GM20000 (cell line): ENCODE data around the gene SH3GL3.

Experiments
- DNase-seq: peaks from one replicate; pipeline ENCODE4 v3.0.0; 2012; ENCODE audit warnings: low spot score
- TF ChIP-seq, protein P1 (sequence below): IDR thresholded peaks from 2 replicates; pipeline ENCODE4 v1.5.1; 2012; ENCODE audit warnings: mild to moderate bottlenecking, control low read depth; ENCODE audit errors: extremely low read depth, missing control alignments

The SH3GL3 gene

DNA sequence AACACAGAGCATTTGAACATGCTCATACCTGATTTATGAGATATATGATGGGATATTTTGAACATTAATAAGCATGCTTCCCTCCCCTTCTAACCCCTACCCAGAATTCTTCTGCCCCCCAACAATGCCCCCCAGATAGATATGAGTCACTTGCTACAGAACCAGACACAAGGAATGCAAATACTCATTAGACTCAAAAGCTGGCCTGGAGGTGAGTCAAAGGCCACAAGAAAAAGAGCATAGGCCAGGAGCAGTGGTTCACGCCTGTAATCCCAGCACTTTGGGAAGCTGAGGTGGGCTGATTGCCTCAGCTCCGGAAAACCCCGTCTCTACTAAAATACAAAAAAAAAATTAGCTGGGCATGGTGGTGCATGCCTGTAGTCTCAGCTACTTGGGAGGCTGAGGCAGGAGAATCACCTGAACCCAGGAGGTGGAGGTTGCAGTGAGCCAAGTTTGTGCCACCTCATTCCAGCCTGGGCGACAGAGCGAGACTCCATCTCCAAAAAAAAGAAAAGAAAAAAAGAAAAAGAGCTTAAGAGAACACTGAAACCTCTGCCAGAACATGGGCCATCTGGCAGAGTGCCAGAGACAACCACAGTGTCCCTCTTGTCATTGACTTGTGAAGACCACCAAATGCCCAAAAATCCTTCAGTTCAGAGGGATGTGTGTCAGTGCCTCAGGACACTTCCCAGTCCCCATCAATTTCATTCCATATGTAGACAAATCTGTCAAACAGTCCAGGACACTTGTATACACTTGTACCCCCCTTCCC is 3.9 kb upstream of the SH3GL3 start:
- TF ChIP-seq, protein P1, sequence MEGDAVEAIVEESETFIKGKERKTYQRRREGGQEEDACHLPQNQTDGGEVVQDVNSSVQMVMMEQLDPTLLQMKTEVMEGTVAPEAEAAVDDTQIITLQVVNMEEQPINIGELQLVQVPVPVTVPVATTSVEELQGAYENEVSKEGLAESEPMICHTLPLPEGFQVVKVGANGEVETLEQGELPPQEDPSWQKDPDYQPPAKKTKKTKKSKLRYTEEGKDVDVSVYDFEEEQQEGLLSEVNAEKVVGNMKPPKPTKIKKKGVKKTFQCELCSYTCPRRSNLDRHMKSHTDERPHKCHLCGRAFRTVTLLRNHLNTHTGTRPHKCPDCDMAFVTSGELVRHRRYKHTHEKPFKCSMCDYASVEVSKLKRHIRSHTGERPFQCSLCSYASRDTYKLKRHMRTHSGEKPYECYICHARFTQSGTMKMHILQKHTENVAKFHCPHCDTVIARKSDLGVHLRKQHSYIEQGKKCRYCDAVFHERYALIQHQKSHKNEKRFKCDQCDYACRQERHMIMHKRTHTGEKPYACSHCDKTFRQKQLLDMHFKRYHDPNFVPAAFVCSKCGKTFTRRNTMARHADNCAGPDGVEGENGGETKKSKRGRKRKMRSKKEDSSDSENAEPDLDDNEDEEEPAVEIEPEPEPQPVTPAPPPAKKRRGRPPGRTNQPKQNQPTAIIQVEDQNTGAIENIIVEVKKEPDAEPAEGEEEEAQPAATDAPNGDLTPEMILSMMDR = no peak
- DNase-seq = no peak

DNA sequence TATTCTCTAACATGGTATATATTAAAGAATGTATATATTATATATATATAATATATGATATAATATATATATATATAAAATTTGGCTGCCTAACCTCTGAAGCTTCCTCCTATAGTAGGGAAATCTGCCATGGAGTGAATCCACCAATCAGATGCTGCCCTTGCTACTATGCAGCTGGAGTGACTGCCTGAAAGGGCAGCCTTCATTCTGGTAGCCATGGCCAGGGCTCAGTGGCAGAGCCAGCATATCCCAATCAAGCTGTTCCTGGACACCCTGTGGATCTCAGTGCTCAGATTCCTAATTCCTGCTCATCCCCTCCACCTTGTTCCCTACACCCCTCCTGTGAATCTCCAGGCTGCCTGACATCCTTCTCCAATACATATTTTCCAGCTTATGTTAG is 2.2 kb upstream of the SH3GL3 start:
- no peak for DNase-seq
- TF ChIP-seq, protein P1 = no peak

DNA sequence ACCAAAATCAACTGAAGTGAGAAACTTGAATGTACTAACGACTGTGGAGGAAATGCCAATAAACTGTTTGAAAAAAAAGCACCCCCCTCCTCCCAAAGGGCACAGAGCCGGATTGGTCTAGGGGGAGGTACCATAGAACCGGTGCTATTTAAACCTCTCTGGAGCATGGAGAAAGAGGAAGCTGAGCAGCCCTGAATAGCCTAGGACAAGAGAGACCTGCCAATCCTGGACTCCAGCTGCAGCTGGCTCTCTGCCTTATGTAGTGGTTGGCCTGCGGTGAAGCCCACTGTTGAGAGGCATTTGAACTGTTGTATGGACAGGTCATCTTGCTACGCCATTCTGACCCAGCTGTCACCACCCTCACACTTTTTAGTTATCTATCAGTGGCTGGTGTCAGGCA is 1.5 kb upstream of the SH3GL3 start:
- DNase-seq = no peak
- TF ChIP-seq, protein P1 = no peak

DNA sequence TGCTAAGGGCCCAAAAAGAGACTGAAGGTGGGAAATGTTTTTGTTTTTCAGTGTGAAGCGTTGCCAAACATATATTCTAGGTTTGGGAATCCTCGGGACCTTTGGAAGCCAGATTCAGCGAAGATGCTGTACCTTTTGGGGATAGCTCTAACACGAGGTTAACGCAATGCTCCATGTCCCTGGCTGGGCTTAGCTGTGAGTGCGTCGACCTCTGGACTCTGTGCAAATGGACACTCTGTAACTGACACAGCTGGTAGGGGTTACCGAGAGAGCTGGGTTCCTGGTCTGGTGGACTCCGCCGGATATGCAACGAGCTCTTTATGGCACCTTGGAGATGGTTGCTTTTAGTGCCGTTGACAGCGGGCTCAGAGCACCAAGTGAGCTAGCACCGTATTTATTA is 724 bp upstream of the SH3GL3 start:
- TF ChIP-seq, protein P1 = no peak
- no peak for DNase-seq

DNA sequence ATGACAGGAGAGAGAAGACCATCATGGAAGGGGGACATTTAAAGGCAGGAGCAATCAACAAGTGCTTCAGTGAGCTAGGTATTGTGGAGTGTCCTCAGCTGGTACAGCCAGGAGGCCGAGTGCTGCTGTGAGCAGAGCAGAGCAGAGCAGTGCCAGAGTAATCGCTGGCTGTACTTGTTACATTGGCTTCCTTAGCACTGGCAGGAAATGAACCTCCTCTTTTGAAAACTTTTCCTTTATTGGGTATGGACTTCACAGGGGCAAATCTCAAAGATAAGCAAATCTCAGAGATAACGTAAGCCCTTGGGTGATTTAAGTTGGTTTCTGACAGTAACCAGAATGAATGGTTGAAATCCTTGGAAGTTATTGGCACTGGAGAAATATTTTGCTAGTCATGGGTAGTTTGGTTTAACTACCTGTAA is 2.1 kb downstream of the SH3GL3 start:
- TF ChIP-seq, protein P1 = no peak
- no peak for DNase-seq

DNA sequence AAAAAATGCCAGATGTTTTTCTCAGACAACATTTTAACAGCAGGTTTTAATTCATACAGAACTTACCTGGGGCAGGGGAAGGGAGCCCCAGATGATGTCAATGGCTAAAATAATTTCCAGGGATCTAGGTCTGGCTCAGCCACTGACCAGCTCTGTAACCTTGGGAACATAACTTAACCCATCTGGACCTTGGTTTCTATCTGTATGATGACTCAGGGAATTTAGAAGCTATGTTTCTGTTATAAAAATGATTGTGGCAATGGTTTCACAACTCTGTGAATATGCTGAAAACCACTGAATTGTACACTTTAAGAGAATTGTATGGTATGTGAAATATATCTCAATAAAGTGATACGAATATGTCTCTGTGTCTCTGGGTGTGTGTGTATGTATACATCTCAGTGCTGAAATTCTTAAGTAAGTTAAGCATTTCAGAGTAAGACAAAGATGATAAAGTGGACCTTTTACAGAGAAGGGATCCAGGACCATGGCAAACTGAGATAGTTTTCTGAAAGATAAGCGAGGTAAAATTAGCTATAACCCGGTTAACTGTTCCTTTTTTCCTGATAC is 2.9 kb downstream of the SH3GL3 start:
- DNase-seq = no peak
- TF ChIP-seq, protein P1 = no peak

DNA sequence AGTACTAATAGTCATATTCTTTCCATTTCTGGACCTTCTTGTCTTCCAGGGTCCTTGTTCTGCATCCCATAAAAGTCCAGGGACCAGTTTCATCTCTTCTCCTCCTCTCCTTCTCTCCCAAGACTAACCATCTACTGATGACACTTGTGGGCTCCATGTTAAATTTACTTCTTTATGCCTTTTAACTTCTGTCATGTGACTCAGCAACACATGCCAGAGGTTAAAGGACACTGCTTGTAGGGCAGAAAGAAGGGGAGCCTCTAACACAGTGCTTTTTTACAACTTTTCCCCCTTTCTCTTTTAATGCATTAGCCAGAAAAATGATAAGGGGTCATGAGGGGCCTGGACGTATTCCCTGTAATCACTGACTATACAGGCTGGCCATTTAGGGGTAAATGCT is 10.0 kb downstream of the SH3GL3 start:
- TF ChIP-seq, protein P1 = no peak
- DNase-seq = no peak
